Spleen (tissue), 11 donors: ENCODE results near the gene CYGB. TPM values are rescaled to one million over a fixed set of nuclear protein-coding genes. Genes with fewer than 3 reads are reported as not detected.
A peak's percentile ranks its signal among the peaks of the same experiment; 100 is the strongest.

Experiments
- DNase-seq: peaks from one replicate; pipeline ENCODE4 v3.0.0-alpha.2; 2020
- H3K27ac ChIP-seq, 8 donors: fragments of 200-600 bp; sonication (generic) in 7 of 8; 1 replicate in 4 of 8; 2 replicates in 4 of 8; pipeline versions ENCODE4 v1.5.0 to v1.8.0; 2016 to 2021; ENCODE audit warnings: inconsistent platforms in 4 of 8, mild to moderate bottlenecking in 4 of 8, moderate library complexity in 1 of 8
- H3K27me3 ChIP-seq, 7 donors: fragments of 200-600 bp; sonication (generic) in 6 of 7; replicated peaks in 1 of 7; 1 replicate in 4 of 7; 2 replicates in 3 of 7; pipeline versions ENCODE4 v1.5.0 to v1.8.0; 2016 to 2021; ENCODE audit warnings: inconsistent platforms in 3 of 7, mild to moderate bottlenecking in 1 of 7
- H3K36me3 ChIP-seq, 6 donors: fragments of 200-600 bp; sonication (generic) in 5 of 6; 1 replicate in 4 of 6; 2 replicates in 2 of 6; pipeline versions ENCODE4 v1.5.0 to v1.8.0; 2016 to 2021; ENCODE audit warnings: inconsistent platforms in 2 of 6
- H3K4me1 ChIP-seq, 6 donors: fragments of 200-600 bp; sonication (generic) in 5 of 6; 1 replicate in 3 of 6; 2 replicates in 3 of 6; pipeline versions ENCODE4 v1.5.0 to v1.8.0; 2016 to 2021; ENCODE audit warnings: inconsistent platforms in 3 of 6
- H3K4me3 ChIP-seq, 8 donors: fragments of 200-600 bp; sonication (generic) in 7 of 8; 1 replicate in 4 of 8; 2 replicates in 4 of 8; pipeline versions ENCODE4 v1.5.0 to v1.8.0; 2016 to 2021; ENCODE audit warnings: inconsistent platforms in 4 of 8, mild to moderate bottlenecking in 4 of 8, moderate library complexity in 2 of 8
- H3K9me3 ChIP-seq, 8 donors: fragments of 200-600 bp; sonication (generic) in 7 of 8; 1 replicate in 4 of 8; 2 replicates in 4 of 8; pipeline versions ENCODE4 v1.5.0 to v1.8.0; 2016 to 2021; ENCODE audit warnings: inconsistent platforms in 4 of 8
- POLR2A ChIP-seq, 3 donors: fragments of 450-650 bp; IDR thresholded peaks; one replicate each; pipeline ENCODE4 v1.5.1; 2017; ENCODE audit warnings: antibody characterized with exemption in 3 of 3, mild to moderate bottlenecking in 1 of 3
- POLR2AphosphoS5 ChIP-seq, 3 donors: sonication (generic); formaldehyde crosslinking; IDR thresholded peaks; one replicate each; pipeline ENCODE4 v1.5.1; 2017; ENCODE audit warnings: antibody characterized with exemption in 3 of 3
- WGBS, 5 donors: extraction: QIAGEN DNeasy Blood & Tissue Kit in 3 of 5; methylation state at CpG; one replicate each; pipeline versions ENCODE4 v1.1.5 to v1.1.7; 2013 to 2018; 5-methylcytosine and 5-hydroxymethylcytosine counted together
- intact Hi-C: fragments of 100-400 bp; cut with DNase I; formaldehyde crosslinking; loops from one replicate; pipeline ENCODE4 v1.15.0; 2023; ENCODE audit warnings: low total_unique reads
- polyA plus RNA-seq, 3 donors: library from polyadenylated mRNA; stranded (reverse); fragments of 200-250 nt; gene quantifications; one replicate each; pipeline ENCODE4 v1.2.1, GENCODE V29; 2013
- total RNA-seq, 7 donors: library from RNA; depleted of rRNA in 3 of 7; stranded (reverse); fragments of >200 nt in 3 of 7; fragmentation: NEBNext Ultra II Directional in 4 of 7; extraction: Animal tissue kit (Norgen Biotek cat#: 25700) in 4 of 7; gene quantifications; one replicate each; pipeline versions ENCODE4 v1.1.0 to v1.2.1, GENCODE V29; 2016 to 2021
- TF ChIP-seq, protein P1 (sequence below), 11 experiments: fragments of 200-600 bp in 7 of 11; fragments of 450-650 bp in 4 of 11; sonication (generic) in 4 of 11; IDR thresholded peaks in 8 of 11; conservative IDR thresholded peaks in 3 of 11; 1 replicate in 7 of 11; 2 replicates in 4 of 11; pipeline versions ENCODE4 v1.4.0 to v1.8.0; 2016 to 2021; ENCODE audit warnings: antibody characterized with exemption in 11 of 11, inconsistent platforms in 4 of 11, mild to moderate bottlenecking in 1 of 11
- donor health status: healthy with polysubstance abuse.
- donor health status: DM: no; HTN: no; CAD: no; lungs with moderate emphysema.
- donor health status: DM: no; HTN: no; CAD: no.
- donor health status: Bipolar disorder and iron deficiency.
- donor health status: healthy.
- donor health status: DM: no; HTN: no; CAD: no.
- donor health status: DM: yes; HTN: yes; CAD: no.

Gene CYGB
- total and polyA plus RNA-seq, 10 donors = 3.5 to 21.0 (median 7.7) TPM

DNA sequence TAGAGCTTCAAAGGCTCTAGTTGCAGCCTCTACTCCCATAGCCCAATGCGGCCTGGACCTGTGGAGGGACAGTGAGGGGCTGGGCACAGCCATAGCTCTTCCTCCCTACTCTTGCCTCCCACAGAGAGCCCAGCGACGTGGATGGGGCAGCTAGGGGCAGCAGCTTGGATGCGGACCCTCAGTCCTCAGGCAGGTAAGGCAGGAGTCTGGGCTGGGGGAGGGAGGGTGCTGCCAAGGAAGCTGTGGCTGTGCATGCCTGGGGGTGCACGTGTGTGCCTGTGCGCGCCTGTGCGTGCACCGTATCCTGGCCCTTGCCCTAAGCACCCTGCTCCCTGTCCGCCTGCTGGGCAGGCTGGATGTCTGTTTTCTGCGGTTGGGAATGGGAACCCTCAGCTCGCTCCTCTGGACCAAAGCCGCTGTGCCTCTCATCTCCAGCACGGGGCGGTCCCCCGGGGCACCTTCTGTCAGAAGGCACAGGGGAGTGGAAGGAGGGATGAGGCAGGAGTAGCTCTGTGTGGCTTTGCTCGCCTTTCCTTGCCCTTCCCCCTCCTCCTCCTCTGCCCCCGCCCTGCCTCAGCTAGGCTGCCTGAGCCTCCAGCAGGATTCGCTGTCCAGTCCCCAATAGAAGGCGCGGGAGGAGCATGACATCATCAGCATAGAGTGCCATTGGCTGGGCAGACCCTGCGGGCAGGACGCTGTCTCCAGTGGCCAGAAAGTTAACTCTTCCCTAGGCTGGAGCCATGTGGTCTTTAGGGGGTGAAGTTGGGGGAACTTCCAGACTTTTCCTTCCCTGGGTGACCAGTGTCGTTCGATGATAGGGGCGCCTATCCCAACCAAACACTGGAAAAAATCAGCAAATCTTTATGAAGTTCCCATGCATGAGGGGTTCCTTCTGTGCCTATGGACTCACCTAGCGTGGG, 3.1 kb upstream of the CYGB start:
- Histone ChIP-seq H3K27me3 (peaks cover 0 to 77% (median 22%) of the 10 kb centered on the region in 7 donors), H3K27ac (peak overlapping the region in 5 of 8 donors; percentile 27 to 67 (median 45)), H3K36me3 (no peaks in the 10 kb centered on the region), H3K4me1 (peaks cover 16 to 90% (median 66%) of the 10 kb centered on the region in 6 donors), H3K9me3 (no peaks in the 10 kb centered on the region), H3K4me3 (peak overlapping the region in 4 of 8 donors; percentile 13 to 55 (median 30))
- 17 to 22% (median 21%) methylated on average over 20 to 27 of the region's 27 CpGs for WGBS, 5 donors
- intact Hi-C loops = no loop called here
- TF ChIP-seq, protein P1, sequence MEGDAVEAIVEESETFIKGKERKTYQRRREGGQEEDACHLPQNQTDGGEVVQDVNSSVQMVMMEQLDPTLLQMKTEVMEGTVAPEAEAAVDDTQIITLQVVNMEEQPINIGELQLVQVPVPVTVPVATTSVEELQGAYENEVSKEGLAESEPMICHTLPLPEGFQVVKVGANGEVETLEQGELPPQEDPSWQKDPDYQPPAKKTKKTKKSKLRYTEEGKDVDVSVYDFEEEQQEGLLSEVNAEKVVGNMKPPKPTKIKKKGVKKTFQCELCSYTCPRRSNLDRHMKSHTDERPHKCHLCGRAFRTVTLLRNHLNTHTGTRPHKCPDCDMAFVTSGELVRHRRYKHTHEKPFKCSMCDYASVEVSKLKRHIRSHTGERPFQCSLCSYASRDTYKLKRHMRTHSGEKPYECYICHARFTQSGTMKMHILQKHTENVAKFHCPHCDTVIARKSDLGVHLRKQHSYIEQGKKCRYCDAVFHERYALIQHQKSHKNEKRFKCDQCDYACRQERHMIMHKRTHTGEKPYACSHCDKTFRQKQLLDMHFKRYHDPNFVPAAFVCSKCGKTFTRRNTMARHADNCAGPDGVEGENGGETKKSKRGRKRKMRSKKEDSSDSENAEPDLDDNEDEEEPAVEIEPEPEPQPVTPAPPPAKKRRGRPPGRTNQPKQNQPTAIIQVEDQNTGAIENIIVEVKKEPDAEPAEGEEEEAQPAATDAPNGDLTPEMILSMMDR (IDR thresholded peaks at IDR 0.05 in 8 of 11, conservative IDR thresholded peaks at IDR 0.05 in 3 of 11) = peak in 4 of 11 experiments; percentile 24 to 38 (median 32)
- TF ChIP-seq POLR2AphosphoS5 (IDR thresholded peaks at IDR 0.05) (peak; percentile 50 to 68 (median 67)), POLR2A (IDR thresholded peaks at IDR 0.05) (no peak)
- peak; percentile 88 for DNase-seq

DNA sequence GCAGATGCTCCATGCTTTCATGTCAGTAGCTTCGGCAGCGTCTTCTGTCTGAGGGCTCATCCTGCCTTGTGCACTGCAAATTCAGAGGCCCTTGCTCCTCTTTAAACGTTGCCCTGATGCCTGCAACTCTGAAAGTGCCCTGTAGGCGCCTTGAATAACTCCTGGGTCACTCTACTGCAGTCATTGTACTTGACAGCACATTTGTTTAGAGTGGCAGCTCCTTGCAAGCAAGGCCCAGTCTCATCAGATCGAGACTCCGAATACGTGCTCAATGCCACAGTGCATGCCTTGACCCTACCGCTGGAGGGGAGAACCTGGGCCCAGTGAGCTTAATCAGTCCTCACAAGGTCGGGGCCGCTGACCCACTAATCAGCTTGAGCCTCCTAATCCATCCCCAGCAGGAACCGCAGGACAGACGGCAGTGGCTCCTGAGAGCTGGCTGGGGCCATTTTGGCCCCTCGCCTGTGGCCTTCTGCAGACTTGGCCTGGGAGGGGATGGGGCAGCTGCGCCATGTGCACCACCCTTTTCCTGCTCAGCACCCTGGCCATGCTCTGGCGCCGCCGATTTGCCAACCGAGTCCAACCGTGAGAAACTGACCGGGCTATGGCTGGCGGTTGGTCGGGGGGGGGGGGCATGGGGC, 2.2 kb upstream of the CYGB start, which contains the start of gene PRCD:
PRCD (plus strand) TSS at position 414 of the 641 bp plus-strand sequence; CDS start at position 512, 98 bp downstream.
- TF ChIP-seq, protein P1 (IDR thresholded peaks at IDR 0.05 in 8 of 11, conservative IDR thresholded peaks at IDR 0.05 in 3 of 11) = no peak
- no peak for TF ChIP-seq POLR2AphosphoS5 (IDR thresholded peaks at IDR 0.05)
- TF ChIP-seq POLR2A (IDR thresholded peaks at IDR 0.05) = no peak
- H3K4me1 ChIP-seq = peaks cover 11 to 90% (median 58%) of the 10 kb centered on the region in 6 donors
- 76 to 86% (median 79%) methylated on average over 18 to 22 of the region's 22 CpGs for WGBS, 5 donors
- no peaks in the 10 kb centered on the region for H3K36me3 ChIP-seq
- intact Hi-C loops = no loop called here
- DNase-seq = peak; percentile 74
- peak within 1 kb of the TSS in 6 of 8 donors; percentile 43 to 73 (median 62) for H3K27ac ChIP-seq
- peaks cover 0 to 75% (median 22%) of the 10 kb centered on the region in 7 donors for H3K27me3 ChIP-seq
- H3K4me3 ChIP-seq = peak within 1 kb of the TSS in 4 of 8 donors; percentile 13 to 72 (median 30)
- H3K9me3 ChIP-seq = no peaks in the 10 kb centered on the region

GRCh38 chr17:76538941-76539570, 1.5 kb upstream of the CYGB start:
- 87 to 96% (median 89%) methylated on average over 8 to 9 of the region's 9 CpGs for WGBS, 5 donors
- H3K4me3 ChIP-seq = peak overlapping the region in 1 of 8 donors; percentile 72
- H3K27ac ChIP-seq = peak overlapping the region in 5 of 8 donors; percentile 61 to 73 (median 67)
- H3K36me3 ChIP-seq = no peaks in the 10 kb centered on the region
- no peak for DNase-seq
- peaks cover 6 to 84% (median 52%) of the 10 kb centered on the region in 6 donors for H3K4me1 ChIP-seq
- TF ChIP-seq, protein P1 (IDR thresholded peaks at IDR 0.05 in 8 of 11, conservative IDR thresholded peaks at IDR 0.05 in 3 of 11) = no peak
- no peak for TF ChIP-seq POLR2AphosphoS5 (IDR thresholded peaks at IDR 0.05)
- TF ChIP-seq POLR2A (IDR thresholded peaks at IDR 0.05) = no peak
- no peaks in the 10 kb centered on the region for H3K9me3 ChIP-seq
- H3K27me3 ChIP-seq = peaks cover 0 to 68% (median 22%) of the 10 kb centered on the region in 7 donors
- intact Hi-C loops = no loop called here
